HEK293 (cell line): ENCODE data around the gene HSH2D.

Source experiments
- BCL11A ChIP-seq: fragments of 450-650 bp; formaldehyde crosslinking; IDR thresholded peaks from 2 replicates; pipeline ENCODE4 v1.5.1; 2016; ENCODE audit warnings: low read depth, missing biosample characterization, missing genetic modification characterization
- GFI1B ChIP-seq: fragments of 450-650 bp; formaldehyde crosslinking; IDR thresholded peaks from 2 replicates; pipeline ENCODE4 v1.5.1; 2016; ENCODE audit warnings: missing biosample characterization, missing genetic modification characterization
- HIC1 ChIP-seq: fragments of 450-650 bp; formaldehyde crosslinking; IDR thresholded peaks from 2 replicates; pipeline ENCODE4 v1.5.1; 2016; ENCODE audit warnings: missing biosample characterization, missing genetic modification characterization
- KLF16 ChIP-seq: fragments of 450-650 bp; formaldehyde crosslinking; IDR thresholded peaks from 2 replicates; pipeline ENCODE4 v1.5.1; 2017; ENCODE audit warnings: missing biosample characterization, missing genetic modification characterization
- KLF17 ChIP-seq: fragments of 450-650 bp; formaldehyde crosslinking; IDR thresholded peaks from 2 replicates; pipeline ENCODE4 v1.5.1; 2016; ENCODE audit warnings: missing biosample characterization, missing genetic modification characterization
- PRDM2 ChIP-seq: fragments of 450-650 bp; formaldehyde crosslinking; IDR thresholded peaks from 2 replicates; pipeline ENCODE4 v1.5.1; 2016; ENCODE audit warnings: missing biosample characterization, missing genetic modification characterization, borderline replicate concordance
- SP3 ChIP-seq: fragments of 450-650 bp; formaldehyde crosslinking; IDR thresholded peaks from 2 replicates; pipeline ENCODE4 v1.5.1; 2016; ENCODE audit warnings: missing biosample characterization, missing genetic modification characterization
- ZBTB7A ChIP-seq: fragments of 450-650 bp; formaldehyde crosslinking; IDR thresholded peaks from 2 replicates; pipeline ENCODE4 v1.5.1; 2016; ENCODE audit warnings: low read depth, missing biosample characterization, missing genetic modification characterization
- ZNF148 ChIP-seq: fragments of 450-650 bp; formaldehyde crosslinking; IDR thresholded peaks from 2 replicates; pipeline ENCODE4 v1.5.0; 2017; ENCODE audit warnings: missing biosample characterization, missing genetic modification characterization, borderline replicate concordance
- ZNF2 ChIP-seq: fragments of 450-650 bp; formaldehyde crosslinking; IDR thresholded peaks from 2 replicates; pipeline ENCODE4 v1.5.1; 2016; ENCODE audit warnings: missing biosample characterization, missing genetic modification characterization
- ZNF394 ChIP-seq: fragments of 450-650 bp; formaldehyde crosslinking; IDR thresholded peaks from 2 replicates; pipeline ENCODE4 v1.5.1; 2016; ENCODE audit warnings: missing biosample characterization, missing genetic modification characterization, mild to moderate bottlenecking, moderate library complexity, borderline replicate concordance
- ZNF404 ChIP-seq: fragments of 450-650 bp; formaldehyde crosslinking; IDR thresholded peaks from 2 replicates; pipeline ENCODE4 v1.5.1; 2017; ENCODE audit warnings: missing biosample characterization, missing genetic modification characterization
- ZNF596 ChIP-seq: fragments of 450-650 bp; IDR thresholded peaks from 2 replicates; pipeline ENCODE4 v1.5.0; 2018; ENCODE audit warnings: missing biosample characterization, mild to moderate bottlenecking, missing genetic modification characterization, moderate library complexity
- TF ChIP-seq, protein P1 (sequence below): fragments of 450-650 bp; formaldehyde crosslinking; IDR thresholded peaks from 2 replicates; pipeline ENCODE4 v1.5.1; 2016; ENCODE audit warnings: missing biosample characterization, missing genetic modification characterization
- TF ChIP-seq, protein P2 (sequence below): fragments of 450-650 bp; formaldehyde crosslinking; IDR thresholded peaks from 2 replicates; pipeline ENCODE4 v1.5.1; 2016; ENCODE audit warnings: missing biosample characterization, missing genetic modification characterization

The HSH2D gene

GRCh38 chr19:16111160-16111908, 32.2 kb upstream of the HSH2D start, which contains the start of gene RAB8A (continued):
- TF ChIP-seq PRDM2 (tag by site-specific recombination) (no peak), ZNF148 (no peak), HIC1 (tag by site-specific recombination) (no peak), KLF17 (tag by site-specific recombination) (peak; percentile 59), KLF16 (tag by site-specific recombination) (peak; percentile 67; the same call in 1 of the 2 replicates), ZNF404 (tag by site-specific recombination) (no peak), ZNF394 (tag by site-specific recombination) (peak; percentile 59; the same call in 1 of the 2 replicates), SP3 (peak; percentile 95), ZNF2 (peak; percentile 60; the same call in 1 of the 2 replicates), ZBTB7A (0 out of 2 replicates have a peak, but pooled peaks have one; percentile 8), ZNF596 (no peak), GFI1B (tag by site-specific recombination) (no peak), BCL11A (tag by site-specific recombination) (no peak)
- TF ChIP-seq, protein P1, sequence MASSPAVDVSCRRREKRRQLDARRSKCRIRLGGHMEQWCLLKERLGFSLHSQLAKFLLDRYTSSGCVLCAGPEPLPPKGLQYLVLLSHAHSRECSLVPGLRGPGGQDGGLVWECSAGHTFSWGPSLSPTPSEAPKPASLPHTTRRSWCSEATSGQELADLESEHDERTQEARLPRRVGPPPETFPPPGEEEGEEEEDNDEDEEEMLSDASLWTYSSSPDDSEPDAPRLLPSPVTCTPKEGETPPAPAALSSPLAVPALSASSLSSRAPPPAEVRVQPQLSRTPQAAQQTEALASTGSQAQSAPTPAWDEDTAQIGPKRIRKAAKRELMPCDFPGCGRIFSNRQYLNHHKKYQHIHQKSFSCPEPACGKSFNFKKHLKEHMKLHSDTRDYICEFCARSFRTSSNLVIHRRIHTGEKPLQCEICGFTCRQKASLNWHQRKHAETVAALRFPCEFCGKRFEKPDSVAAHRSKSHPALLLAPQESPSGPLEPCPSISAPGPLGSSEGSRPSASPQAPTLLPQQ (tag by site-specific recombination) = peak; percentile 90
- TF ChIP-seq, protein P2, sequence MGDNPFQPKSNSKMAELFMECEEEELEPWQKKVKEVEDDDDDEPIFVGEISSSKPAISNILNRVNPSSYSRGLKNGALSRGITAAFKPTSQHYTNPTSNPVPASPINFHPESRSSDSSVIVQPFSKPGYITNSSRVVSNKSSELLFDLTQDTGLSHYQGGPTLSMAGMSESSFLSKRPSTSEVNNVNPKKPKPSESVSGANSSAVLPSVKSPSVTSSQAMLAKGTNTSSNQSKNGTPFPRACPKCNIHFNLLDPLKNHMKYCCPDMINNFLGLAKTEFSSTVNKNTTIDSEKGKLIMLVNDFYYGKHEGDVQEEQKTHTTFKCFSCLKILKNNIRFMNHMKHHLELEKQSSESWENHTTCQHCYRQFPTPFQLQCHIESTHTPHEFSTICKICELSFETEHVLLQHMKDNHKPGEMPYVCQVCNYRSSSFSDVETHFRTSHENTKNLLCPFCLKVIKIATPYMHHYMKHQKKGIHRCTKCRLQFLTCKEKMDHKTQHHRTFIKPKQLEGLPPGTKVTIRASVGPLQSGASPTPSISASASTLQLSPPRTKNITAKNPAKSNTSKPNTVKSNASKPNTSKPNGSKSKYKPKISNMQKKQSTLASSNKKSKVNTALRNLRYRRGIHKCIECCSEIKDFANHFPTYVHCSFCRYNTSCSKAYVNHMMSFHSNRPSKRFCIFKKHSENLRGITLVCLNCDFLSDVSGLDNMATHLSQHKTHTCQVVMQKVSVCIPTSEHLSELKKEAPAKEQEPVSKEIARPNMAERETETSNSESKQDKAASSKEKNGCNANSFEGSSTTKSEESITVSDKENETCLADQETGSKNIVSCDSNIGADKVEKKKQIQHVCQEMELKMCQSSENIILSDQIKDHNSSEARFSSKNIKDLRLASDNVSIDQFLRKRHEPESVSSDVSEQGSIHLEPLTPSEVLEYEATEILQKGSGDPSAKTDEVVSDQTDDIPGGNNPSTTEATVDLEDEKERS (tag by site-specific recombination) = 0 out of 2 replicates have a peak, but pooled peaks have one; percentile 49
